ENCODE results near the gene ZBTB2.

Gene ZBTB2, protein sequence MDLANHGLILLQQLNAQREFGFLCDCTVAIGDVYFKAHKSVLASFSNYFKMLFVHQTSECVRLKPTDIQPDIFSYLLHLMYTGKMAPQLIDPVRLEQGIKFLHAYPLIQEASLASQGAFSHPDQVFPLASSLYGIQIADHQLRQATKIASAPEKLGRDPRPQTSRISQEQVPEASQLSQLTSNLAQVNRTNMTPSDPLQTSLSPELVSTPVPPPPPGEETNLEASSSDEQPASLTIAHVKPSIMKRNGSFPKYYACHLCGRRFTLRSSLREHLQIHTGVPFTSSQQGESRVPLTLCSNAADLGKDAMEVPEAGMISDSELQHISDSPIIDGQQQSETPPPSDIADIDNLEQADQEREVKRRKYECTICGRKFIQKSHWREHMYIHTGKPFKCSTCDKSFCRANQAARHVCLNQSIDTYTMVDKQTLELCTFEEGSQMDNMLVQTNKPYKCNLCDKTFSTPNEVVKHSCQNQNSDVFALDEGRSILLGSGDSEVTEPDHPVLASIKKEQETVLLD

GRCh38 chr6:151391471-151392413 is at the start of gene ZBTB2:
ZBTB2 (minus strand) TSS chr6:151391559; CDS start chr6:151373637, 17,922 bp downstream.
- peak; percentile 70 for DNase-seq

DNA sequence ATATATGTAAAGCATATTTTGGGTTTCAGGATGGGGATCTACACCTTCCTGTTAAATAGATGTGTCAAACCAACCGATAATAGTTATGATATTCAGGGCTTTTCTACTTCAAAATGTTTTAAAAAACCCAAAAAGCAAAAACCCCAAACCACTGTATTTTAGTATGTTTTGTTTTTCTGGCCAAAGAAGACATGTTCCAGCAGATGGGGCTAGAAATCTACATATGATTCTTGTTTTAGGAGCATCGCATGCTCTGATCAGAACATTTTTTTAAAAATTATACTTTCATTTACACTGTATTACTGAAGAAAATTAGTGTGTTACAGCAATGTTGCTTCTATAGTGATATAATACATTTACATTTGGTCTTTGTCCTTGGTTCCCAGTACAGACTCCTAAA is 49.6 kb upstream of the ZBTB2 start:
- no peak for DNase-seq

DNA sequence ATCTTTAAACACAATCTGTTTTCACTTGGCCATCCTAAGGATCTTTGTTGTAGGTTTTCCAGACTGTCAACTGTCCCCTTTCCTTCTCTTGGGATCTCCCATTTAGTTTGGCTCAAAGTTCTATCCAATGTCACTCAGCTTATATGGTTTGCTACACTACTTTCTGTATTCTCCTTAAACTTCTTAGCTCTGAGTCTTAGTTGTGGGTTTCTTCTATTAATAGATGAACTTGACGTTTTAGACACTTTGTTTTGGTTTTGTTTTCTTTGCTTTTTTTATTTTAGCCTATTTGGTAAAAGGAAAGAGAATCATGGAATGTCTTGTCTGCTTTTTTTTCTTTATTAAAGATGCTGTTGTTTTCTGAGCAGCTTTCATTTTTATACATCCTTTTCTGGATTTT is 49.1 kb upstream of the ZBTB2 start:
- no peak for DNase-seq

DNA sequence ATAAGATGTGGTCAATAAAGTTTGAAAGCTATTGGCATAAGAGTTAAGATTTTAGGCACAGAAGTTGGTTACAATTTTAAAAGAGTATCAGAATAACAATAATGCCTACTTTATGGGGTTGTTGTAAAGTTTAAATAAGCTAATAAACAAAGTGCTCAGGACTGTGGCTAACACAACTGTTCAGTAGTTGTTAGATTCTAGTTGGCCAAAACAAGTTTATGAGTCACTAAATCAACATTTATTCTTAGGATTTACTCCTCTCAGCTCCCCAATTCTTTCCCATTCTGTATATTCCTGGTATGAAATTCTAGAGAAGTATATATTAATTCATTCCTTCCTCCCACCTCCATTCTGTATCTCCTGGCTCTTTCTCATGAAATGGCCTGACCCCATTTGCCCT is 46.0 kb upstream of the ZBTB2 start:
- DNase-seq = no peak

GRCh38 chr6:151436802-151437201 is 45.4 kb upstream of the ZBTB2 start:
- DNase-seq = no peak

DNA sequence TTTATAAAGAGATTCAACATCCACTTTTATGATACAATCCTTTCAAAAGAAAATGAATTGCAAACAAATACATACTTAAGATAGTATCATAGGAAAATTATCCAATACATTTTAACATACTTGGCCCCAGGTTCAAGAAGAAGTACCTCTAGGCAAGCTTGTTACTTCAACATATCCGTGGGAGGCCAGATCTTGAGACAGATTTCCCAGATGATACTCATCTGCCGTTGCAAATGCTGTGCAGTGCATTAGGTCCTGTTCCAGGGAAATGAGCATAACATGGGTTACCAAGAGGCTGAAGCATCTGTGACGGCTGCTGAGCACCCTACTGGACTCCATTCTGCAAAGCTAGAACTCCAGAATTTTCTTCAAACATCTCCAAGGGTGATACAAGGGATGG is 44.9 kb upstream of the ZBTB2 start:
- no peak for DNase-seq

GRCh38 chr6:151434369-151434768 is 43.0 kb upstream of the ZBTB2 start:
- no peak for DNase-seq

DNA sequence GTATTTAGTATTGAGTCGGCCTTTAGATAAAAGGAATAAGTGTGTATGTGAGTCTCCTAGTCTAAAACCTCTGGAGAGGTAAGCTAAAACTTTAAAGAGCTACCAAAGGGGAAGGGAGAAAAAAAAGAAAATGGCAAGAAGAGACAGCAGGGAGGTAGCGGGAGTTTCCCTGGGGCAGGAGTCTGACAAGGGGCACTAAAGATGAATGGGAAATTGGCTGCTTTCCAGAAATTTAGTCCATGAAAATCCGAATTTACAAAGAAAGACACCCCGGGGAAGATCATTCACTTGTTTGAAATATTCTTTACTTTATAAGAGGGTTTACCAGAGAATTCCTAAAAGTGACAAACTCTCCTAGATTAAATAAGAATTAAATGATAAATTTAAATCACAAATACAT is 41.3 kb upstream of the ZBTB2 start:
- no peak for DNase-seq

DNA sequence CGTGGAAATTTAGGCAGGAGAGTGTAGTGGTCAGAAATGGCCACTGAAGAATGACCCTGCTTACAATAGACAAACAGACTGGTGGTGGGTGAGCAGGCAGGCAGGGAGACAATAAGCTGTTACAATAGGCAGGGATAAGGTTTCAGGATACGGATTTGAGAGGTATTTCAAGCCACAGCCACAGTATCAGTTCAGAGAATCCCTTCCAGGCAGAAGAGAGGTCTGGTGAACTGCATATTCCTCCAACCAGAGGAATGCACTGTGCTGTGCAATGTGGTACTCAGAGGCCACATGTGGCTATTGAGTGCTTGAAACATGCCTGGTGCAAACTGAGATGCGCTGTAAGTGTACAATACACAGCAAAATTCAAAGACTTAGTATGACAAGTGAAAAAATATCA is 40.0 kb upstream of the ZBTB2 start:
- no peak for DNase-seq

GRCh38 chr6:151430886-151431285 is 39.5 kb upstream of the ZBTB2 start:
- no peak for DNase-seq

- no peak for DNase-seq
Observed at GRCh38 chr6:151428093-151428735, 36.9 kb upstream of the ZBTB2 start.

GRCh38 chr6:151425561-151425960 is 34.2 kb upstream of the ZBTB2 start:
- DNase-seq = no peak

DNA sequence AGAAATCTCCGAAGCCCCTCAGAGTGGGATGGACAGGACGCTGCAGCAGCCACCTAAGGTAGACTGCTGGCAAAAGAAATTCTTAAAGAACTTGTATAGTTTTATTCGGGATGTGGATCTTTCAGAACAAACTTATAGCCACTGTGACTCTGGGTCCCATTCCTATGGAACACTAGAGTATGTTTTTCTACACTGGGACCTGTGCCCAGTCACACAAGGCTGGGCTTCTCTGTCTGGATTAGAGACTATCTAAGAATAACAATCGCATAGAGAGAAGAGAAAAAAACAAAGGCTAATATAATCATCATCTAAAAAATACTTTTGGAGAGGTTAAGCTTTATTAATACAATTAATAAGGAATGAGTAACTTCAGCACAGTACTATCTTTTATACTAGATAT is 31.6 kb upstream of the ZBTB2 start:
- no peak for DNase-seq

- no peak for DNase-seq
Observed at GRCh38 chr6:151417477-151417876, 26.1 kb upstream of the ZBTB2 start.

DNA sequence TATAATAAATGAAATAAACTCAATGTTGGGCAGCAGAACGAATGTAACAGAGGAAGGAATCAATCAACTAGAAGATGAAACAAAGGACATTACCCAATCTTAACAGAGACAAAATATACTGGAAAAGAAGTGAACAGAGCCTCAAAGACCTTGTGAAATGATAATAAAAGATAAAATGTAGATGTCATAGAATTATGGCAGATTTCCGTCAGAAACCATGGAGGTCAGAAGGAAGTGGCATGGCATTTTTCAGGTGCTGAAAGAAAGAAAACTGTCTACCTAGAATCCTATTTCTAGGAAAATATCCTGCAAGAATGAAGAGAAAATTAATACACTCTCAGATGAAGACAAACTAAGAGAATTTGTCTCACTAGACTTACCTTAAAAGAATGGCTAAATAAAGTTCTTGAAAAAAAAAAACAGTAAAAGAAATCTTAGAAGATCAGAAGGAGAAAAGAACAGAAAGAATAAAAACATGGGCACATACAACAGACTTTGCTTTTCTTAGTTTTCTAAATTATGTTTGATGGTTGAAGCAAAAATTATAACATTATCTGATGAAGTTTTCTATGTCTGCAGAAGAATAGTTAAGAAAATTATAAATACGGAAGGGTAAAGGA is 23.4 kb upstream of the ZBTB2 start:
- DNase-seq = no peak

- no peak for DNase-seq
Observed at GRCh38 chr6:151413372-151414145, 22.2 kb upstream of the ZBTB2 start.

DNA sequence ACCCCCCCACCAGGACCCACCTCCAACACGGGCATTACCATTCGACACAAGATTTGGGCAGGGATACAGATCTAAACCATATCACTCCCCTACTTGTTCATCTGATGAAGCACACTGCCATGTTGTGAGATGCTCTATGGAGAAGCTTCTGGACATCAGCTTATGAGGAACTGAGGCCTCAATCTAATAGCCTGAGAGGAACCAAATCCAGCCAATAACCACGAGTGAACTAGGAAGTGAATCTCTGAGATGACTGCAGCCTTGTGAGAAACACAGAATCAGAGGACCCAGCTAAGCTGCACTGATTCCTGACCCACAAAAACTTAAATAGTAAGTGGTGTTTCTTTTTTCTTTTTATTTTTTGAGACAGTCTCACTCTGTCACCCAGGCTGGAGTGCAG is 21.6 kb upstream of the ZBTB2 start:
- DNase-seq = no peak

DNA sequence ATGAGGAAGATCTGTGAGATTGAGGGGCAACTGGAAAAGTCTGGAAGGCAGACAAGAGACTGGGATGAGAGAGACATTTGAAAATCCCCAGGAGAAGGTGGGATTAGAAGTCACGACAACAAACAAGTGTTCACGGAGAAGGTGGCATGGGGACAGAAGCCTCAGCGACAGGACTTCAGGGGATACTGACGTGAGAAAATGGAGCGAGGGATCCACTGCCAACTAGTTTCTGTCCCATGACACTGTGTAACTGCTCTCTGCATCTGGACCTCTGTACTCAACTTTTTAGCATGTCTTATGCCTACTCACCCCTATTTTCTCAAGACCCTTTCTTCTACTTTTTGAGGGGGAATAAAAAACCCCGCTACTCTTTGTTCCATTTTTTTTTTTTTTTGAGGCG is 18.3 kb upstream of the ZBTB2 start:
- DNase-seq = no peak

GRCh38 chr6:151409260-151409659 is 17.9 kb upstream of the ZBTB2 start:
- no peak for DNase-seq

DNA sequence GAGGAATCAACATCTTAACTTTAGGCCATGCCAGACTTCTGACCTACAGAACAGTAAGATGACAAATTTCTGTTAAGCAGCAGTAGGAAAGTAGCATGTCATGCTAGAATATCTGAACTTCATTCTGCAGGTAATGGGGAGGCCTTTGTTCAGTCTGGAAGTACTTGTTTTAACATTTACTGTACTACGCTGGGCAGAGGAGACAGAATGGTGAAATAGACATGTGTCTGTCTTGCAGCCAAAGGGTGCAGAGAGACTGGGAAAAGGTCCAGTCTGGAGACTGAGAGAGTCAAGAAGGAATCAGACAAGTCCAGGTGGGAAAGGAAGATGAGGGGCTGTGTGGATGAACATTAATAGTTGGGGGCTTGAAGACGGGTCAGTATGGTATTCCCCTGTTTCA is 17.5 kb upstream of the ZBTB2 start:
- DNase-seq = no peak

DNA sequence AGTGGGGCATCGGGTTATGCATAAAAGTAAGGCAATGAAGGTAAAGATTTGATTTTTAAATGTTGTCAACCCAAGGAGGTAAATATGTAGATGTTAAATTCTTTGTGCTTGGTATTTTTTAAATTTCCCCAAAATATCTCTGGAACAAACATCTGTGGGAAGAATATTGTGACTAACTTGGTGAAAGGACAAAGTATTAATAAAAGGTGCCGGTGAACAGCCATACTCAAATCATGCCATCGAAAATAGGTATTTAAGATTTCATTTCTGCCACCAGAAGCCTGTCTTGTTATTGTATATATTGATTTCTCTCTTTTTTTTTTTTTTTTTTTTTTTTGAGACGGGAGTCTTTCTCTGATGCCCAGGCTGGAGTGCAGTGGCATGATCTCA is 12.6 kb upstream of the ZBTB2 start:
- DNase-seq = no peak

- DNase-seq = no peak
Observed at GRCh38 chr6:151402228-151402627, 10.9 kb upstream of the ZBTB2 start.
